Measurements from ENCODE around the gene PDE4D.

GRCh38 chr5:59433174-59433573 is 460.4 kb downstream of the PDE4D start:
- TF ChIP-seq CTCF (IDR thresholded peaks at IDR 0.05) = no peak
- TF ChIP-seq POLR2A (IDR thresholded peaks at IDR 0.05) = no peak
